ENCODE data around the gene PDP2. TPM values are rescaled to one million over a fixed set of nuclear protein-coding genes. Genes with fewer than 3 reads are reported as not detected.

PDP2 gene
- total RNA-seq, 1 experiment from 2014 or later = 44.4 TPM

DNA sequence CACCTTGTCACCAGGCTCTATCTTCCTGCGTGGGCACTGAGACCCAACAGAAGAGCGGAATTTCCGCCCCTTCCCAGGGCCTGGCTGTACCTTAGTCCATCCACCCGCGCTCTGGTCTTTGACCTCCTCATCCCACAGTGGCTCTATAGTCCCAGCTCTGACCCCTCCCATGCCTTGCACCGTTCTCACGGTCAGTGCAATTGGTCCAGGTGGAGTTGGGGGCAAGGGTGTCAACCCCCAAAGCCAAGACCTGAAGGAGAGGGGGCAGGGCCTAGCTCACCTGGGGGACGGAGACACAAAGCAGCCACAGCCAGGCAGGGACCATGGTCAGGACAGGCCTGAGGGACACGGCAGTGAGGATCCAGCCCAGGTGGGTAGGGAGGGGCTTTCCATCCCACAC, 37.4 kb downstream of the PDP2 start:
- no peaks in the 10 kb centered on the region for H3K9me3 ChIP-seq
- TF ChIP-seq CTCF (IDR thresholded peaks at IDR 0.05; ENCODE audit: insufficient read depth in 1 of 2, low read depth in 1 of 2, low read length in 1 of 2, severe bottlenecking in 1 of 2, unreplicated experiment in 1 of 2) = no peak
- H3K27me3 Mint-ChIP-seq (ENCODE audit: insufficient read depth, unreplicated experiment) = no peaks in the 10 kb centered on the region
- no TSS peak for BruUV-seq (replicated peaks)
- no peaks in the 10 kb centered on the region for H3K36me3 Mint-ChIP-seq (ENCODE audit: insufficient read depth, unreplicated experiment)
- ChIA-PET POLR2A (no interaction called here), CTCF (interaction anchor here (1.1 to 1.7 kb wide), 2 partner anchors 7 to 13 kb away, joined by 3 to 4 read pairs; no protein-coding TSS in a partner anchor)
- H3K4me3 Mint-ChIP-seq (ENCODE audit: unreplicated experiment) = no peak overlapping the region
- intact Hi-C loops (cut with micrococcal nuclease; ENCODE audit: unreplicated experiment) = no loop called here
- H3K27me3 ChIP-seq (replicated peaks; ENCODE audit: control insufficient read depth, insufficient read depth, low read length) = no peaks in the 10 kb centered on the region
- H3K4me1 ChIP-seq = no peaks in the 10 kb centered on the region
- H3K4me1 Mint-ChIP-seq (ENCODE audit: low read depth, unreplicated experiment) = no peaks in the 10 kb centered on the region
- DNase-seq = no peak
- no peak overlapping the region for H3K4me3 ChIP-seq (ENCODE audit: low read depth, low read length)
- no peaks in the 10 kb centered on the region for H3K9me3 Mint-ChIP-seq (ENCODE audit: unreplicated experiment)
- no peak overlapping the region for H3K27ac Mint-ChIP-seq (ENCODE audit: unreplicated experiment)
- H3K36me3 ChIP-seq (ENCODE audit: control insufficient read depth, insufficient read depth, low read length) = no peaks in the 10 kb centered on the region

GRCh38 chr16:66918355-66918754, 38.0 kb downstream of the PDP2 start:
- no peaks in the 10 kb centered on the region for H3K36me3 Mint-ChIP-seq (ENCODE audit: insufficient read depth, unreplicated experiment)
- DNase-seq = no peak
- H3K27me3 Mint-ChIP-seq (ENCODE audit: insufficient read depth, unreplicated experiment) = no peaks in the 10 kb centered on the region
- no peak overlapping the region for H3K27ac Mint-ChIP-seq (ENCODE audit: unreplicated experiment)
- Histone ChIP-seq H3K36me3 (ENCODE audit: control insufficient read depth, insufficient read depth, low read length) (no peaks in the 10 kb centered on the region), H3K4me1 (no peaks in the 10 kb centered on the region), H3K27me3 (replicated peaks; ENCODE audit: control insufficient read depth, insufficient read depth, low read length) (no peaks in the 10 kb centered on the region), H3K9me3 (no peaks in the 10 kb centered on the region), H3K4me3 (ENCODE audit: low read depth, low read length) (no peak overlapping the region)
- no peak overlapping the region for H3K4me3 Mint-ChIP-seq (ENCODE audit: unreplicated experiment)
- no peaks in the 10 kb centered on the region for H3K9me3 Mint-ChIP-seq (ENCODE audit: unreplicated experiment)
- no peaks in the 10 kb centered on the region for H3K4me1 Mint-ChIP-seq (ENCODE audit: low read depth, unreplicated experiment)
- intact Hi-C loops (cut with micrococcal nuclease; ENCODE audit: unreplicated experiment) = no loop called here
- TF ChIP-seq CTCF (IDR thresholded peaks at IDR 0.05; ENCODE audit: insufficient read depth in 1 of 2, low read depth in 1 of 2, low read length in 1 of 2, severe bottlenecking in 1 of 2, unreplicated experiment in 1 of 2) = no peak
- CTCF ChIA-PET = interaction anchor here (1.1 to 1.7 kb wide), 5 partner anchors 8 to 42 kb away, joined by 3 to 6 read pairs (median 4); partner anchors contain the start of gene CES3
- BruUV-seq (replicated peaks) = no TSS peak
- POLR2A ChIA-PET = no interaction called here

DNA sequence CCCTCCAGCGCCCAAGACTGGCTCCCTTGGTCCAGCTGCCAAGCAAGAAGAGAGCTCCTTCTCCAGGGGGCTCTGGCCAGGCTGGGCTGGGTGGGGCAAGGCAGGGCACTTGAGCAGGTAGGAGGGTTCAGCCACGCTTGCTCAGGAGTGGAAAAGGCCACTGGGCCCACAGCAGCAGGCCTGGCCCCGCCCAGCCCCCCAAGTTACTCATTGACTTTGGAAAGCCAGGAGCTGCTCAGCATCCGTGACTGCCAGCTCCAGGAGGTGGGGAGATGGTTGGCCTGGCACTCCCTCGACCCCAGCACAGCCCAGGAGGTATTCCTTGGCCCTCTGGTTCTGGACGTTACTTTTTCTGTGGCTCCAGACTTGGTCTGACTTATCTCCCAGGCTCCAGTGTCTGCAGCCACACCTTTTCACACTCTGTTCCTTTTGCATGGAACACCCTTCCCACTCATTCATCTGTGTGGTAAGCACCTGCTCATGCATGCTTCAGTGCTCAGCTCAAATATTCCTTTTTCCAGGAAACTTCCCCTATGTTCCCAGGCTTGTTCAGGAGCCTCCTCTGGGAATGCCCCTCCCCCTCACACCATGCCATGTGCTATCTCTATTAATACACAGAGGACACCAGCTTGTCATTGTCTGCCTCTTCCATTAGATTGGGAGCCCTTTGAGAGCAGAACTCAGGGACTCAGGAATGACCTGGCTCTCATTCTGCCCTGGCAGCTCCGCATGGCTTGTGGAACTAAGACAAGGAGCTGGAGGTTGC, 38.7 kb downstream of the PDP2 start, which contains the start of gene CDH16:
Gene CDH16, minus strand, starts transcription at position 83 of the 766 bp plus-strand sequence. CDS start 820 bp downstream, outside the sequence.
- Histone ChIP-seq H3K4me1 (no peaks in the 10 kb centered on the region), H3K27me3 (replicated peaks; ENCODE audit: control insufficient read depth, insufficient read depth, low read length) (no peaks in the 10 kb centered on the region), H3K36me3 (ENCODE audit: control insufficient read depth, insufficient read depth, low read length) (no peaks in the 10 kb centered on the region), H3K4me3 (ENCODE audit: low read depth, low read length) (no peak within 1 kb of the TSS), H3K9me3 (no peaks in the 10 kb centered on the region)
- no peaks in the 10 kb centered on the region for H3K4me1 Mint-ChIP-seq (ENCODE audit: low read depth, unreplicated experiment)
- no peaks in the 10 kb centered on the region for H3K27me3 Mint-ChIP-seq (ENCODE audit: insufficient read depth, unreplicated experiment)
- no peaks in the 10 kb centered on the region for H3K36me3 Mint-ChIP-seq (ENCODE audit: insufficient read depth, unreplicated experiment)
- H3K27ac Mint-ChIP-seq (ENCODE audit: unreplicated experiment) = no peak within 1 kb of the TSS
- TF ChIP-seq CTCF (IDR thresholded peaks at IDR 0.05; ENCODE audit: insufficient read depth in 1 of 2, low read depth in 1 of 2, low read length in 1 of 2, severe bottlenecking in 1 of 2, unreplicated experiment in 1 of 2) = no peak
- ChIA-PET POLR2A (interaction anchor here (0.6 kb wide), 1 partner anchor 26 kb away, joined by 3 read pairs; no protein-coding TSS in a partner anchor), CTCF (interaction anchor here (1.2 to 1.7 kb wide), 5 partner anchors 9 to 42 kb away, joined by 3 to 6 read pairs (median 4); partner anchors contain the start of gene CES3)
- intact Hi-C loops (cut with micrococcal nuclease; ENCODE audit: unreplicated experiment) = no loop called here
- no peaks in the 10 kb centered on the region for H3K9me3 Mint-ChIP-seq (ENCODE audit: unreplicated experiment)
- BruUV-seq (replicated peaks) = no TSS peak
- no peak within 1 kb of the TSS for H3K4me3 Mint-ChIP-seq (ENCODE audit: unreplicated experiment)
- no peak for DNase-seq

Measured in Caco-2 (cell line).